Measurements from ENCODE around the gene DPP10.

The DPP10 gene

DNA sequence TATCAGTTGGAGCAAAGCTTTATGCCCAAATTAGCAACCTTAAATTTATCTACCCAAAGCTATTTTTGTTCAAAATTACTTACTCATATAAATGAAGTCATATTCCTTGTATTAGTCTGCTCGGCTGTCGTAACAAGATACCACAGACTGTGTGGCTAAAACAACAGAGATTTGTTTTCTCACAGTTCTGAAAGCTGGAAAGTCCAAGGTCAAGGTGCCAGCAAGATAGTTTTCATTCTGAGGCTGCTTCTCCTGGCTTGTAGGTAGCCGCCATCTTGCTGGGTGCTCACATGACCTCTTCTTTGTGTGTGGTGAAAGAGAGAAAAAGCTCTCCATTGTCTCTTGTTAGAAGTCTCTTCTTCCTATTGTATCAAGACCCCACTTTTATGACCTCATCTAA lies 15.7 kb upstream of the DPP10 start:
- no peaks in the 10 kb centered on the region for H3K36me3 ChIP-seq (ENCODE audit: insufficient read depth, low read length)
- no peak overlapping the region for H2AFZ ChIP-seq (ENCODE audit: low read length)
- H3K27ac ChIP-seq (ENCODE audit: low read depth, low read length, poor library complexity, severe bottlenecking): no peak overlapping the region
- H4K20me1 ChIP-seq (ENCODE audit: insufficient read depth, low read length): no peaks in the 10 kb centered on the region
- H3K79me2 ChIP-seq (ENCODE audit: insufficient read depth, low read length): no peaks in the 10 kb centered on the region
- H3K9me2 ChIP-seq (ENCODE audit: low read depth, low read length): no peaks in the 10 kb centered on the region
- H3K4me1 ChIP-seq (ENCODE audit: insufficient read depth, low read length, severe bottlenecking): no peaks in the 10 kb centered on the region
- H3K27me3 ChIP-seq (ENCODE audit: insufficient read depth, low read length): no peaks in the 10 kb centered on the region
- no peak for TF ChIP-seq EZH2 (IDR thresholded peaks at IDR 0.05; ENCODE audit: borderline replicate concordance, low read length)
- no peak for TF ChIP-seq CTCF (IDR thresholded peaks at IDR 0.05; ENCODE audit: low read length)
- H3K4me2 ChIP-seq (ENCODE audit: low read length): no peak overlapping the region
- H3K9me3 ChIP-seq (ENCODE audit: low read length): no peaks in the 10 kb centered on the region
- no peaks in the 10 kb centered on the region for H3F3A ChIP-seq (ENCODE audit: insufficient read depth, low read length)
- no peak overlapping the region for H3K9ac ChIP-seq (ENCODE audit: low read length)
- no peak overlapping the region for H3K4me3 ChIP-seq (ENCODE audit: low read depth, low read length, poor library complexity, severe bottlenecking)

- no peaks in the 10 kb centered on the region for H3K36me3 ChIP-seq (ENCODE audit: insufficient read depth, low read length)
- H3K27me3 ChIP-seq (ENCODE audit: insufficient read depth, low read length): no peaks in the 10 kb centered on the region
- no peaks in the 10 kb centered on the region for H3F3A ChIP-seq (ENCODE audit: insufficient read depth, low read length)
- H3K79me2 ChIP-seq (ENCODE audit: insufficient read depth, low read length): no peaks in the 10 kb centered on the region
- no peaks in the 10 kb centered on the region for H3K9me2 ChIP-seq (ENCODE audit: low read depth, low read length)
- H4K20me1 ChIP-seq (ENCODE audit: insufficient read depth, low read length): no peaks in the 10 kb centered on the region
- no peak overlapping the region for H2AFZ ChIP-seq (ENCODE audit: low read length)
- no peak overlapping the region for H3K27ac ChIP-seq (ENCODE audit: low read depth, low read length, poor library complexity, severe bottlenecking)
- H3K4me3 ChIP-seq (ENCODE audit: low read depth, low read length, poor library complexity, severe bottlenecking): no peak overlapping the region
- no peaks in the 10 kb centered on the region for H3K4me1 ChIP-seq (ENCODE audit: insufficient read depth, low read length, severe bottlenecking)
- H3K4me2 ChIP-seq (ENCODE audit: low read length): no peak overlapping the region
- no peak for TF ChIP-seq EZH2 (IDR thresholded peaks at IDR 0.05; ENCODE audit: borderline replicate concordance, low read length)
- TF ChIP-seq CTCF (IDR thresholded peaks at IDR 0.05; ENCODE audit: low read length): no peak
- H3K9me3 ChIP-seq (ENCODE audit: low read length): no peaks in the 10 kb centered on the region
- H3K9ac ChIP-seq (ENCODE audit: low read length): no peak overlapping the region
These were observed 6.1 kb upstream of the DPP10 start for GRCh38 chr2:114436329-114436728.

DNA sequence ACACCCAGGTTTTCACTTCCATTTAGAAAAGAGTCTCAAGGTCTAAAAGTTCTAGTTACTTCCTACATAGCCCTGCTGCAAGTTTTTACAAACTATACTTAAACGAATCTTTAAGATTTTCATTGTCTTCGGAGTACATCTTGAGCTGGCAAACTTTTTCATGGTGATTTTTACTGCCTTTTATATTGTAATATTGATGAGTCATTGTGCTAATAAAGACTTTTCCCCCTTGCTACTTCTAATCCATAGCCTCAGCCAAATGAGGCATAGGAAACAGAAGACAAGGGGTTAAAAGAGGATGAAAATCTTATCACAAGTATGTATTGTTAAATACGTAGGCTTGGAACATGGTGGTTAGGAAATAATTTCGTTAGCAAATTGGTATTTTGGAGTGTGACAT lies 4.1 kb downstream of the DPP10 start:
- no peaks in the 10 kb centered on the region for H3K27me3 ChIP-seq (ENCODE audit: insufficient read depth, low read length)
- H3K9ac ChIP-seq (ENCODE audit: low read length): no peak overlapping the region
- no peaks in the 10 kb centered on the region for H4K20me1 ChIP-seq (ENCODE audit: insufficient read depth, low read length)
- no peaks in the 10 kb centered on the region for H3F3A ChIP-seq (ENCODE audit: insufficient read depth, low read length)
- H3K4me3 ChIP-seq (ENCODE audit: low read depth, low read length, poor library complexity, severe bottlenecking): no peak overlapping the region
- H3K79me2 ChIP-seq (ENCODE audit: insufficient read depth, low read length): no peaks in the 10 kb centered on the region
- no peaks in the 10 kb centered on the region for H3K9me3 ChIP-seq (ENCODE audit: low read length)
- H3K36me3 ChIP-seq (ENCODE audit: insufficient read depth, low read length): no peaks in the 10 kb centered on the region
- TF ChIP-seq CTCF (IDR thresholded peaks at IDR 0.05; ENCODE audit: low read length) (no peak), EZH2 (IDR thresholded peaks at IDR 0.05; ENCODE audit: borderline replicate concordance, low read length) (no peak)
- H3K27ac ChIP-seq (ENCODE audit: low read depth, low read length, poor library complexity, severe bottlenecking): no peak overlapping the region
- H2AFZ ChIP-seq (ENCODE audit: low read length): no peak overlapping the region
- no peaks in the 10 kb centered on the region for H3K4me1 ChIP-seq (ENCODE audit: insufficient read depth, low read length, severe bottlenecking)
- no peaks in the 10 kb centered on the region for H3K9me2 ChIP-seq (ENCODE audit: low read depth, low read length)
- no peak overlapping the region for H3K4me2 ChIP-seq (ENCODE audit: low read length)

Measured in OCI-LY1 (cell line).